NCI-H82 (cell line): ENCODE results near the gene RASA3.
"Not testable (repeated sequence)": the region's sequence is repeated elsewhere in the genome, so short reads cannot be mapped to it uniquely, and the experiment has no call there.

ENCODE experiments used
- DNase-seq: peaks from one replicate; lab custom pipeline; 2025; lab: John Stamatoyannopoulos, UW

RASA3 gene

DNA sequence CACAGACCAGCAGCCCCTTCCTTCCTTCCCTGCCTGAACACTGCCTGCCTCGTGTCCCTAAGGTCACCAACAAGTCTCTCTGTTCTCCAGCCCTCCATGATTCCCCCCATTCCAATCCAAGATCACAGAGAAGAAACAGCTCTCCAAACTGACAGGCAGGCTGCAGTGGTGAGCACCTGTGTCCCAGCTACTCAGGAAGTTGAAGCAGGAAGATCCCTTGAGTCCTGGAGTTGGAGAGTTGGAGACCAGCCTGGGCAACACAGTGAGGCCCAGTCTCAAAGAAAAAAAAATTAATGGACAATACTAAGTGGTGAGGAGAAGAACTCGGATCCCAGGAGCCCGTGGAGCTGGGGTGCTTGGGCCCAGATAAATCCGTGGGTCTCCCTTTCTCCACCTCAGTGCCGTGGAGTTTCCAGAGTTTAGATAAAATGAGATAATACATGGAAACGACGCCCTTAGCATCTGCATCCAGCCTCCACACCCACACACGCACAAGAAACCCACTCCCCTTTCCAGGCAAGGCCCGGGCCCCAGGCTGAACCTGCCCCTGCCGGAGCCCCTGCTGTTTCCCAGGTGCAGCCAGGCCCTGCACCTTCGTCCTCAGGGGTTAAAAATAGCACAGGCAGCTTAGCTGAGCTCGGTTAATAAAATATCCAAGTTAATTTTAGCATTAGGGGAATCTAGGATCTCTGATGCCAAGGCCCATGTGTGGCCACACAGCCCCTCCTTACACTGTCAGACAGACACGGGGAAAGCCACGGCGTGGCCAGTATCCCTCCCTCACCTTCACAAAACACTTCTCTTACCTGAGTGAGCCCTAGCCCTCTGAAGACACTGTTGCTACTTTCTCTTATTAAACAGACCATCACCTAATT lies 4.7 kb downstream of the RASA3 start:
- no peak for DNase-seq

DNA sequence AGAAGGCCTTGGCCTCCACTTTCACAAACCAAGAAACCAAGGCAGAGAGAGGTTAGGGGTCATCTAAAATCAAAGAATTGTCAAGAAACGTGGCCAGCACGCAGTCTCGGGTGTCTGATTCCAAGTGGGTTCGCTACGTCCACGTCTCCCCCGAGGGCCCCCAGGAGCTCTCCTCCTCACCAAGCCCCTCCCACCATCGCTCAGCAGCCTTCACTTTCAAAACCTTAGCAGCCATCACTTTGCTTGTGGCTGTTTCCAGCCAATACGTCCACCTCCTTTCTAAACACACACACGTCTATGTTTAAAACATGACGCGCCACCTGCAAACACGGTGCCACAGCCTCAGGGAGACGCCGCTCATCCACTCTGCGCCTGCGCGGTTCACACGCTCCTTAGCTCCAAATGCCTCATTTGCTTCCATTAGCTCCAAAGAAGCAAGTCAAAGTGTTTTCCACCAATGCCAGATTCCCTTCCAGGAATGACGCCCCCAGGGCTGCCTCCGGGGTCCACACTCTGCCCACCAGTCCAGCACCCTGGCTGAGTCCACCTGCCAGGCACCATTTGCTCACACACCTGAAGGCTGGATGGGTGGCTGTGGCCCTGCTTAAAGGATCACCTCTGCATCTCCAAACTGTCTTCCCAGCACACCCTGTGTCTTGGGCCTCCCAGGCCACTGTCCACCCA lies 5.5 kb downstream of the RASA3 start:
- no peak for DNase-seq

DNA sequence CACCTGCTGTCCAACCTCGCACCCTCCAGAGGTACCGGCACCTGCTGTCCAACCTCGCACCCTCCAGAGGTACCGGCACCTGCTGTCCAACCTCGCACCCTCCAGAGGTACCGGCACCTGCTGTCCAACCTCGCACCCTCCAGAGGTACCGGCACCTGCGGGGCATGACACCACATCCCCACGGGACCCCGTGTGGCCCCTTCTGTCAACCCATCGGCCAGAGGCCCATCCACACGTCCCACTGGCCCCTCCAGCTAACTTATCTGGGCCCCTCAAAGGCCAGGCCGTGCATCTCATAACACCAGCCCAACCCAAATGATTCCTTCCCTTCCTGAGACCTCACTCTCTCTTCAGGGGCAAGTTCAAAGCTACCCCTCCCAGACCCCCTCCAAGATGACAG lies 6.3 kb downstream of the RASA3 start:
- not testable (repeated sequence) for DNase-seq

DNA sequence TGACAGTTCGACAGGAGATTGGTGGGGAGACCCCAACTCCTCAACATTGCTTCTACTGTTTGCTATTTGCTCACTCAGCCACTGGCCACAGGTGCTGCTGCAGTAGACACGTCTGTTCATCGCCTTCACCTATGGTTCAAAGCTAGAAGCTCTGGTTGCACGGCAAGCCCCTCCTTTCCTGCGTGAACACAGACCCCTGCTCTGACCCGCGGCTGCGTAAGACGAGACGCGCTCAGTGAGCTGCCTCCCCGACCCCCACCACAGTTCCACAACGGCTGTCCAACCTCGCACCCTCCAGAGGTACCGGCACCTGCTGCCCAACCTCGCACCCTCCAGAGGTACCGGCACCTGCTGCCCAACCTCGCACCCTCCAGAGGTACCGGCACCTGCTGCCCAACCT lies 6.8 kb downstream of the RASA3 start:
- no peak for DNase-seq

DNA sequence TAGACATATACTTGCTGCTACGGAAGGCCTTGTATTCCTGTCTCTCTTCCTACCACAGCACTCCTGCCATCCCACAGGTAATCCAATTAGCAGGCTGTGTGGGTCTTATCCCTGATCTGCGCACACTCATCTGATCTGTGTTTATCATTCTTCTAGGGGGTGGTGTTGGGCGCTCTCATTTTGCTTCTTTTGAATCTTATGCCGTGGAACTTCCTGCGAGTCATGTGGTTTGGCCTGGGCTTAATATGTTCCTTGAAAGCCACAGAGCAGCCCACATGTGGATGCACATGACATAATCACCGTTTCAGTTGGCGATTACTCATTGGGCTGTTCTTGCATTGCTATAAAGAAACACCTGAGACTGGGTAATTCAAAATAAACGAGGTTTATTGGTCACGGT lies 7.5 kb downstream of the RASA3 start:
- peak; percentile 94 for DNase-seq

DNA sequence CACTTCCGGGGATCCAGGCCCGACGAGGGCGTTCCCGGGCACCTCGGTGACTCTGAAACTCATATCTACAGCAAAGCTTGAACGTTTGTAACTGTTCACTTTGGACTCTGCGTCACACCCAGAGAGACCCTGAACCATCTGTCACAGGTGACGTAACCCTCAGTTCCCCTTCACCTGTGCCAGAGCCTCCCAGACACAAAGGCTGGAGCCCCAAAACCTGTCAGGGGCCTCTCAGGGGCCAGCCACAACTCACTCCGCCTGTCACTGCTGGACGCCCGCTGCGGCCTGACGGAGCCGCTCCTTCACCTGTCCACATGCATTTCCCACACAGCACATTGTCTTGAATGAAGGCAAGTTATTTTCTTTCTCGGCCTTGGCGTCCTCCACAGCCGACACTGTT lies 8.0 kb downstream of the RASA3 start:
- DNase-seq, result peak; percentile 59

DNA sequence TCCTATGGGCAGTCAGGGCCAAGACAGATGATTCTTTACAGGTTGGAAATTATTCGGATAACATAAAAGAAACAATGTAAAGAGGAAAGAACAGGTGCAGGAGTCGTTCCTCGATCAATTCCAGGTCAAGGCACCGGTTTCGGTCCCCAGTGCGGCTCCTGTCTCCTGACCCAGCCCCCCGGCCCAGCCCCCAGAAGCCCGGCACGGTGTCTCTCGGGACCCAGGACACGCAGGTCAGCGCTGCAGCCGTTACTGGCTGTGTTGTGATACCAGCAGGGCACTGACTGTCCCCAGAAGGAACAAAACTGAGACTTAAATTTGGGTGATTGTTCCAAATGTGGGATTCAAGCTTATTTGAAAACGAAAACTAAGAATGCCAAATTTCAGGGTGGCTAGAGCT lies 8.5 kb downstream of the RASA3 start:
- no peak for DNase-seq

DNA sequence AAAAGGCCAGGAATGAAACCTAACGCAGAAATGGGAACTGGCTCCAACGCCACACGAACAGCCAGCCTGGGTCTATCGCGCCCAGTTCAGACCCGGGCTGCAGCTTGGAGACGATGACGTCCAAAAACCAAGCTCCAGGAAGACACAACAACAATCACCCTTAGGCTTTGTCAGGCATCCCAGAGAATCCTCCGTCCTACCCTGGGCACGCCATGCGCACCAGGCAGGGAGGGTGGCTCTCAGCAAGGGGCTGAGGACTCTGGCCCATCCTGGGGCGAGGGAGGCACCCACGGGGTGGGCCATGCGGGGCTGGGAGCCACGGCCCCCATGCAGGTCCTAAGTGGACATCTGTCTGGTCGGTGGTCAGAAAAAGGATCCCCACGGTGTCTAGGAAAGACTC lies 9.0 kb downstream of the RASA3 start:
- DNase-seq, result no peak

DNA sequence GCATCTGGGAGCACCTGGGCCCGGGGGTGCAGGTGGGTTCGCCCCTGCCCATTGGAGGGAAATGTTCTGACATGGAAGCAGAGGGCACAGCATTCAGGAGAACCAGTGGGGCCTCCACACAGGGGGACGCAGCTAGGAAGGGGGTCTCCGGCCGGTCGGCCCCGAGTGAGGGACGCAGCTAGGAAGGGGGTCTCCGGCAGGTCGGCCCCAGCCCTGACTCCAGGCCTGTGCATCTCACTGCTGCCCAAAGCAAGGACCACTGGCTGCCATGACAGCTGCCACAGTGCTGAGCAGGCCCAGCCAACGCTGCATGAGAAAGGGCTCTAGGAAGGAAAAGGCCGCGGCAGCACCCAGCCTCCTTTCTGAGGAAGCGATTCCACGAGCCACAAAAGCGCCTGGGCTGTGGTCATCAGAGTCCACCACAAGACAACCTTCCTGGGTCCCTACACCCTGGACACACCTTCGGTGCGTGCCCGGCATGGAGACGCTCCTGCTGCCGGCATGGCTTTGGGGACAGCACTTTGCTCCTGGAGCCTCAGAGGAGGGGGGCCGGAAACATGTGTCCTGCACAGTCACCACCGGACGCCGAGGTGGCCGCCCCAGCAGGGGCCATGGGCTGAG lies 9.7 kb downstream of the RASA3 start:
- no peak for DNase-seq

DNA sequence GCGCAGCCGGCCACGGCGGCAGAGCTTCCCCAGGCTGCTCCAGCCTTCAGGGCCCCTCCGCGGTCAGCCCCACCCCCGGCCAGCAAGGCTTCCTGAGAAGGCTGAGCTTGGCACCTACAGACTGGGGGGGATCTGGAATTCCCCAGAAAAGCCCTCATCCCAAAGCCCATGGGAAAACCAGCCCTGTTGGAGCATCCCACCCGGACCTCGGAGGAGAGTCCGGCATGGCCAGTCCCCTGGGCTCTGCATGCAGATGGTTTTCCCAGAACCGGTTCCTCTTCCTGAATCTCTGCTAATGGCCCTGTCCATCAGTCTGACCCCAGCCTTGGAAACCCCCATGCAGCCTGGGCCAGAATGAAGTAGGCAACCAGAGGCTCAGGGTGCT lies 10.3 kb downstream of the RASA3 start:
- no peak for DNase-seq

DNA sequence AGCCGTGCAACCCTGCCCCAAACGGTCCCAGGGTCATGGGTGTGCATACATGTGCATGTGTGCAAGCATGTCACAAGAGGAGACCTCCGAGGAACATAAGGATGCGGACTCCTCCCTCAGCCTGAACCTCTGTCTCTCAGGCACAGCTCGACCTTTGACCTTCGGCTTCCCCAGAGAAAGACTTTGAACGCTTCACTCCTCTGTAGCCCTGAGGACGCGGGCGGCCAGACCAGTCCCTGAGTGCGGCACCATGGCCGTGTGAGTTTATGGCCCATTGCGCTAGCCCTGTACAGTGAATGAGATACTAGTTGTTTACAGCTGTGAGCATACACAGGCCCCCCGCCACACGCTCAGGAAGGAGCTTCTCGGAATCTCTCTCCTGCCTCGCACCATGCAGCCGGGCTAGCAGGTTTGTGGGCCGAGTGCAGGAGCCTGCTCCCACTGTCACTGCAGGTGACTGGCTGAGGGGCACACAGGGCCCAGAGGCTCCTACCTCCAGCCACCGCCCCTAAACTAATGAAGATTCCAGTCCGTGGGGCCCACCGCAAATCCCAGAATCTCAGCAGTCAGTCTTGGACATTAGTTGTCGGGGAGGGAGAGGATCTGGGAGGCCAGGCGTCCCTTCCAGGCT lies 10.8 kb downstream of the RASA3 start:
- no peak for DNase-seq

DNA sequence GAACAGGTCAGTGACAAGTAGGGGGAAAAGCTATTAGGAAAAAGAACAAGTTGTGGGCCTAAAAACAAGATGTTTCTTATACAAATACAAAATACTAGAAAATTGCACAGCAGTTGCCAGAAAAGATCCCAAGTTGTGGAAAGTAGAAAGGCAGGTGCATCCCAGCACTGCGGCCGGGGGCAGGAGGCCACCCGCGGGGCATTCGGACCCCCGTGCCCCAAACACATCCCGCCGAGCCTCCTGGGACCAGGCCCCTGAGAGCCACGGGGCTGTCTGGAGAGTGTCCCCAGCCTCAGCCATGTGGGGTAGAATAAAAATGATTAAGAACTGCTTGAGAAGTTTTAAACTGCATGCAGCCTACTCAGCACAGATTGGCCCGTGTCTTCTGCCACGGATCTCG lies 11.4 kb downstream of the RASA3 start:
- no peak for DNase-seq

DNA sequence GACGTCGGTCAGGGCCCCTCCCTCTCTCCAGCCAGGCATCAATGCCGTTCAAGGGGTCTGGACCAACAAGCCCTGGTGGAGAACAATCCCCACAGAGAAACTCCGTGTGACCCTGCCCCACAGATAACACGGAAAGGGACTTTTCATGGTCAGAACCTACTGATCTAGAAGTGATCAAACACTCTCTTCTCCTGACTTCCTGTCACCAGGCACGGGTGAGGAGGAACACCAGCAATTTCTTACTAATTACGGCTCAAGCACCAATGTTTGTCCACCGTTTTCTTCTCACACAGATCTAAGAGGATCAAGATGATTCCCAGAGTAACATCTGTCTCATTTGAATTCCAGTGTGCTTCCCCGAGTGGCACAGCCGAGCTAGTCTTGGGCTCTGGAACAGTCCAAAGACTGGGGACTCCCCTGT lies 11.8 kb downstream of the RASA3 start:
- peak; percentile 91 for DNase-seq

DNA sequence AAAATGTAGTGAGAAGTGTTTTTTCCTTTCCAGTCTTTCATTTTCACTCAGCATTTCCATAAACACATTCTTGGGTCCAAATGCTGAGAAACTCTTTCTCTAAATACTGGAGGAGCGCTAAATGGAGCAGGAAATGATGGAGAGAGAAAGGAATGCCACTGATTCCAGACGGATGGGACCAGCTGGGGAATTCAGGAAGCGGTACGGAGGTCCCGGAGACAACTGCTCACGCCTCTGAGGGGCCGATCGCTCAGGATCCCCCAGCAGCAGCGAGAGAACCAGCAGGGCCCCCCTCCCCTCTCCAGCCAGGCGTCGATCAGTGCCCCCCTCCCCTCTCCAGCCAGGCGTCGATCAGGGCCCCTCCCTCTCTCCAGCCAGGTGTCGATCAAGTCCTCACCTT lies 13.2 kb downstream of the RASA3 start:
- DNase-seq, result peak; percentile 48

DNA sequence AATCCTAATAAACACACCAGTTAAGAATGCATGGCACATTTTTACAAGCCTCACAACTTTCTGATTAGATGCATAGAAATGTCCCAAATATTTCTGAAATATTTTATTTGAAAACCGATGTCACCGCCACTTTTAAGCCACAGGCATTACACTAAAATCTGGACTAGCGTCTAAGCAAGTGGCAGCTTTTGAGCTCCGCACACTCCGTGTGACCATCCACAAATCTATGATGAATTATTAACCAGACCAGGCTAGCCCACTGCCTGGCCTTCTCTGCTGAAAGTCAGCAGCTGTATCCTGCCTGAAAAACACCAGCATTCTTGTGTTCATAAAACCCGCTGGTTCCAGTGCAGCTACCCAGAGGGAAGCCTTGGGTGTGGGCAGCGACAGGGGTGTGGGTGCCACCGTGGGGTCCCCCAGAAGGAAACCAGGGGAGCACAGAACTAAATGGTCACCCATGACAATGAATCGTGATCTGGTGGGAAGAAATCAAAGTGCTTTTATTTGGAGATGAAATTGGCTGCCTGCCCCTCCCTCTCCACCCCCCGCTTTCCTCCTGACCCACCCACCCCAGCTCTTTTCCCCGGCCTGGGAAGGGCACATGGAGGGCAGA lies 13.8 kb downstream of the RASA3 start:
- no peak for DNase-seq

DNA sequence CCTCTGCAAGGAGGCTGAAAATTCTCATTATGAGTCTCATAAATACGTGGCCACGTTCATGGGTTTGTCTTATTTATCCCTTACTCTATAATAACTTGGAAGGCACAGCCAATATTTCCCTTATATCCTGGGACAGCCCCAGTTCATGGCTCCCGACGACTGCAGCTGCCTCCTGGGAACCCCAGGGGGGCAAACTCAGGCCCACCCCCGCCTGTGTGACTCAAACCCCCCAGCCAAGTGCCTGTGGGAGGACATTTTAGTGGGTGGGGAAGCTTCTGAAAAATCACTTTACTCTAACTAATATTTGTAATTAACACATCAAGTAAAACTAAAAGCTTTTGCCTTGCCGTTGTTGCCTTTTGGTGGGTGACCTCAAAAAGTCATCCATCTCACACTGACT lies 14.3 kb downstream of the RASA3 start:
- no peak for DNase-seq

DNA sequence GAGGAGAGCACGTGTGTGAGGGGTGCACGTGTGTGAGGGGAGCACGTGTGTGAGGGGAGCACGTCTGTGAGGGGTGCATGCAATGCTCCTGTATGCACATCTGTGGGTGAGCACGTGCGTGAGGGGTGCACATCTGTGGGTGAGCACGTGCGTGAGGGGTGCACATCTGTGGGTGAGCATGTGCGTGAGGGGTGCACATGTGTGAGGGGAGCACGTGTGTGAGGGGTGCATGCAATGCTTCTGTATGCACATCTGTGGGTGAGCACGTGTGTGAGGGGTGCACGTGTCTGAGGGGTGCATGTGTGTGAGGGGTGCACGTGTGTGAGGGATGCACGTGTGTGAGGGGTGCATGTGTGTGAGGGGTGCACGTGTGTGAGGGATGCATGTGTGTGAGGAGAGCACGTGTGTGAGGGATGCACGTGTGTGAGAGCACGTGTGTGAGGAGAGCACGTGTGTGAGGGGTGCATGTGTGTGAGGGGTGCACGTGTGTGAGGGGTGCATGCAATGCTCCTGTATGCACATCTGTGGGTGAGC lies 15.0 kb downstream of the RASA3 start:
- not testable (repeated sequence) for DNase-seq

DNA sequence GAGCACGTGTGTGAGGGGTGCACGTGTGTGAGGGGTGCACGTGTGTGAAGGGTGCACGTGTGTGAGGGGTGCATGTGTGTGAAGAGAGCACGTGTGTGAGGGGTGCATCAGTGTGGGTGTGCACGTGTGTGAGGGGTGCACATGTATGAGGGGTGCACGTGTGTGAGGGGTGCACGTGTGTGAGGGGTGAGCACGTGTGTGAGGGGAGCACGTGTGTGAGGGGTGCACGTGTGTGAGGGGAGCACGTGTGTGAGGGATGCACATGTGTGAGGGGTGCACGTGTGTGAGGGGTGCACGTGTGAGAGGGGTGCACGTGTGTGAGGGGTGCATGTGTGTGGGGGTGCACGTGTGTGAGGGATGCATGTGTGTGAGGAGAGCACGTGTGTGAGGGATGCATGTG lies 15.7 kb downstream of the RASA3 start:
- no peak for DNase-seq

DNA sequence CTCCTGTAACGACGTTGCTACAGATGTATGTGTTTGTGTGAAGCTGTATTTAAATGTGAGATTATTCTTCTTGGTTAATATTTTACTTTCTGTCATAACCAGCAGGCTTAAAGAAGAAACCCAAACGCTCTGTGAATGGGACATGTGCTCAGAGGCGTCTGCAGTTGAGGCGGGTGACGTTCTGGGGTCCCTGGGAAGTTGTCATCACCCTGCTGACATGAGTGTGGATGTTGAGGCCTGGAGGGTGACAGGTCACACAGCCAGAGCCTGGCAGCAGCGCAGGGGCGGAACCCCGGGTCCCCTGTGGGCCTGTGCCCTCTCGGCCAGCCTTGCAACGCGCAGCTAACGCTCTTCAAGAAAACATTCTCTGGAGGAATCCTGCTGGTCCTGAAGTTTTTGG lies 16.6 kb downstream of the RASA3 start:
- DNase-seq, result no peak

DNA sequence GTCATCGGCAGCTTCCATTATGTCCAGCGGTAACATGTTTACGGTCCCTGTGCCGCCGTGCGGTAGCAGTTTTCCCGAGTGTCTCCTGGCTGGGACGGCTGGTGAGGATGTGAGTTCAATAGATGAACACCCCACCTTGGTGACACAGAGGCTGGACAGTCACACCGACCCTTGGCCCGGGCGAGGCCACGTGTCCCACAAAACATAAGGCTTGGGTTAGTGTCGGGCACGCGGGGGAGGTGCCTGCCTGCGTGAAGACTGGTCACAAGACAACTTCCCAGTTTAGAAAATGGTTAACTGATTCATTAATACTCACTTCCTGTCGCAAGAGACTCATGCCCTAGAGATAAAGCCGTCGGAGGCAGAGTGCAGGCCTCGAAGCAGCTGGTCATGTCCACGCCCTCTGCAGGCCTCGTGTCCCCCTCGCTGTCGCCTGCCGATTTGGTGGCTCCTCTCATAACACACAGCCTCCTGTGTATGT lies 17.2 kb downstream of the RASA3 start:
- no peak for DNase-seq

DNA sequence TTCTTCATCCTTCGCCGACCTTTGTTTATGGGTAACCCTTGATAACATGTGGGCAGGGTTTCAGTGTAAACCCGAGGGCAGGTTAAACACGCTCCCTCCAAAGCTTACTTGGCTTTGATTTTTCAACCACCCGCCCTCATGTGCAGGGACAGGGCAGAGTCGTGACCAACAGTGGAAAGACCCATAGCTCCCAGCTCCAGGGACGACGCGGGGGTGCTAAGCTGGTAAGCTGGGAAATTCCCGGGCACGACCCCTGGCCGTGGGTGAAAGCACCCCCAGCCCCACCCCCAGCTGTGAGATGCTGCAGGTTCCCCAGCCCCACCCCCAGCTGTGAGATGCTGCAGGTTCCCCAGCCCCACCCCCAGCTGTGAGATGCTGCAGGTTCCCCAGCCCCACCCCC lies 17.8 kb downstream of the RASA3 start:
- not testable (repeated sequence) for DNase-seq
